SHP77 (cell line): ENCODE results near the gene CLCN6.

Experiments
- DNase-seq, 2 experiments: peaks; one replicate each; lab custom pipeline; 2025; lab: John Stamatoyannopoulos, UW

CLCN6 gene

GRCh38 chr1:11828511-11828910 is 22.5 kb downstream of the CLCN6 start:
- no peak for DNase-seq

DNA sequence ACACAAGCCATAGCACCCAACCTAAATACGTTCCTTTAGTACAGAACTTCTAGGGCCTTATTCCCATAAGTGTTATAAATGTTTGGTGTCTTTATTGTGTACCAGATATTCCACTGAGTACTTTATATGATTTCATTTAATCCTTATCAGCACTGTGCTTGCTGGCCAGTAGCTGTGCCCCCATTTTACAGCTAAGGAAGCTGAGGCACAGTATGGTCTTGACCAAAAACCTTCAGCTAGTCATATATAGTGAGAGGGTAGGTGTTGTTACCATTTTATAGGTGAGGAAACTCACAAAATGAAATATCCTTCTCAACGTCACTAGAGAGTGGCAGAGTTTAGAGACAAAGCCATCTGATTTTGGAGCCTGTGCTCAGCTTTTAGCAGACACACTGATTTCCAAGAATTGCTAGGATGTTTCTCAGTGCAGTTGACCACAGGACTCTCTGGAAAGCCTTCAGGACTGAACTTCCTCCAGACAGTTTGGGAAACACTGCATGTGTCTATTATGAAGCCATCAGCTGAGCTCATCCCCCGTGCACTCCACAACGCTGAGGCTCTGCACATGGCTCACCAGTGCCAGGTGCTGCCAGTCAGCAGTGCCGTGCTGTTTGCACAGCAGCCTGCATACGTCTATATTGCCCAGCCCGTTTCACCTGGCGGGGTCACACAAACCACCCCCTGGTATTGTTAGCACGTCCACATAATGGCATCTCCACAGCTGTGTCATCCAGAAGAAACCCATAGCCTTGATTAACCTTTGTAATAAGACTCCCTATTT is 26.1 kb downstream of the CLCN6 start:
- peak in 1 of 2 experiments; percentile 33 for DNase-seq

- DNase-seq = no peak
These were observed 27.5 kb downstream of the CLCN6 start for GRCh38 chr1:11833497-11833896.

DNA sequence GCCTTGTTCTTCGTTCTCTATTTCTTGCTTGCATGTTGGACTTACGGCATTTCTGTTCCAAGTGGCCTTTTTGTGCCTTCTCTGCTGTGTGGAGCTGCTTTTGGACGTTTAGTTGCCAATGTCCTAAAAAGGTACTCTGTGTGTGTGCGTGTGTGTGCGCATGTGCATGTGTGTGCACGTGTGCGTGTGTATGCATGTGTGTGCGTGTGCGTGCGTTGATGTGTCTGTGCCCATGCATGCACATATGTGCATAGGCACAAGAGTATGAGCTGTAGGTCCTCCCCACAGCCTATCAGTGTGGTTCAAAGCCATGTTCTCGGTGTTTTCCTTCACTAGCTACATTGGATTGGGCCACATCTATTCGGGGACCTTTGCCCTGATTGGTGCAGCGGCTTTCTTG is 27.9 kb downstream of the CLCN6 start:
- no peak for DNase-seq

DNA sequence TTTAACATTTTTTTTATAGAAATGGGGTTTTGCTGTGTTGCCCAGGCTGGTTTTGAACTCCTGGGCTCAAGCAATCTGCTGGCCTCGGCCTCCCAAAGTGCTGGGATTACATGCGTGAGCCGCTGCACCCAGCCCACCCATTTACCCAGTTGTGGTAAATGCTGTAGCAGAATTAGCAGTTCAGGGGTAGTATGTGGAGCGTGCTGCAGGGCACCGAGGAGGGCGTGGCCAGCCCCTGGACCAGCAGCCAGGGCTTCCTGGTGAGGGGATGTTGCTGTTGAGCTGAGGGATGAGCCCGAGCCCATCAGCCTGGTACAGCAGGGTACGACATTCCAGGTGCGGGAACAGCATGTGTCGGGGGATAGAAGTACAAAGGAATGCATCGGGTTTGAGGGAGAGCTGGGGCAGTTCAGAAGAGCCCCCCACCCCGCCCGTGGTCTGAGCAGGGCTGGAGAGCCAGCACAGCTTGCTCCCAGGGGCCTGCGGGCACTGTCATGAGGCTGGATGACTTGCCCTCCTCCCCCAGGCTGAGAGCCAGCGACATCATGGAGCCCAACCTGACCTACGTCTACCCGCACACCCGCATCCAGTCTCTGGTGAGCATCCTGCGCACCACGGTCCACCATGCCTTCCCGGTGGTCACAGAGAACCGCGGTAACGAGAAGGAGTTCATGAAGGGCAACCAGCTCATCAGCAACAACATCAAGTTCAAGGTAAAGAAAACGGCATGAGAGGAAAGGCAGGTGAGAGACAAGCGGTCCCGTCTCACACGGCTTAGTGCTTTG is 29.6 kb downstream of the CLCN6 start:
- DNase-seq = no peak

GRCh38 chr1:11836955-11837766 is 31.2 kb downstream of the CLCN6 start:
- DNase-seq = no peak

DNA sequence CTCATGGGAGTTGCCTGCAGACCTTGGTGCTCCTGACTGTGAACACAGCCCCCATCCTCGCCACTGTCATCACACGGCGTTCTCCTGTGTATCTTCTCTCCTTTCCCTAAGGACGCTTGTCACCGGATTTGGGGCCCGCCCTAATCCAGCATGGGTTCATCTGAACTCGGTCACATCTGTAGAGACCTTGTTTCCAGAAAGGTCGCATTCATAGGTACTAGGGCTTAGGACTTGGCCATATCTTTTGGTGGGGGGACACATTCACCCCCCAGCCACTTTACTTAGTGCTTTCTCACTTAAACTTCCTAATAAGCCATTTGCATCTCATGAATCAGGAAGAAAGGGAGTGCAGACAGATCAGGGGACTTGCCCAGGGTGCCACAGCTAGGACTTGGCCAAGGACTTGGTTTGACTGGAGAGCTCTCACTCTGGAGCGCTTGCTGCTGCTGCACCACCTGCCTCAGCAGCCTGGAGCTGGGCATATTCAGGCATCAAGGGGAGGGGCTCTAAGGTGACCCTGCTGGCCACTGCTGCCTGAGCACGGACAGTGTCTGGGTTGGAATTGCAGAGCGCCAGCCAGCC is 31.9 kb downstream of the CLCN6 start:
- DNase-seq = no peak

- DNase-seq = peak; percentile 62 to 71
These were observed 32.6 kb downstream of the CLCN6 start for GRCh38 chr1:11838349-11839272.

DNA sequence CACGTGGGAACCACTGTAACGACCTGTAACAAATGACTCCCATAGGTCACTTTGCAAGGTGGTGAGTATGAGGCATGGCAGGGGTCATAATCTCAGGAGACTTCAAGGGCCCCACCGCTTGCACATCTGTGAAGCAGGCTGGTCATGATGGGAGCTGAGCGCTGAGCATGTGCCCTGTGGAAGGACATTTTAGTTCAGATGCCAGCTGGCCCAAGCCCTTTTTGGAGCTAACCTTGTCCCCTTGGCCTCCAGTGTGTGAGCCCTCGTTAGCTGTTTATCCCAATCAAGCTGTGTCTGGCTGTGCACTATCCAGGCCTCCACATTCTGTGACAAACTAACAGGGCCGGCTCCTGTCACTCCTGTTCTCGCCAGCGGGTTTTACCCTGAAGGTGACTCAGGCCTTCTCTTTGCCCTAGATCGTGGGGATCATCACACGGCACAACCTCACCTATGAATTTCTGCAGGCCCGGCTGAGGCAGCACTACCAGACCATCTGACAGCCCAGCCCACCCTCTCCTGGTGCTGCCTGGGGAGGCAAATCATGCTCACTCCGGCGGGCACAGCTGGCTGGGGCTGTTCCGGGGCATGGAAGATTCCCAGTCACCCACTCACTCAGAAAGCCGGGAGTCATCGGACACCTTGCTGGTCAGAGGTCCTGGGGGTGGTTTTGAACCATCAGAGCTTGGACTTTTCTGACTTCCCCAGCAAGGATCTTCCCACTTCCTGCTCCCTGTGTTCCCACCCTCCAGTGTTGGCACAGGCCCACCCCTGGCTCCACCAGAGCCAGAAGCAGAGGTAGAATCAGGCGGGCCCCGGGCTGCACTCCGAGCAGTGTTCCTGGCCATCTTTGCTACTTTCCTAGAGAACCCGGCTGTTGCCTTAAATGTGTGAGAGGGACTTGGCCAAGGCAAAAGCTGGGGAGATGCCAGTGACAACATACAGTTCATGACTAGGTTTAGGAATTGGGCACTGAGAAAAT is 34.0 kb downstream of the CLCN6 start:
- DNase-seq = no peak

GRCh38 chr1:11841245-11842153 is 35.5 kb downstream of the CLCN6 start:
- DNase-seq = no peak

DNA sequence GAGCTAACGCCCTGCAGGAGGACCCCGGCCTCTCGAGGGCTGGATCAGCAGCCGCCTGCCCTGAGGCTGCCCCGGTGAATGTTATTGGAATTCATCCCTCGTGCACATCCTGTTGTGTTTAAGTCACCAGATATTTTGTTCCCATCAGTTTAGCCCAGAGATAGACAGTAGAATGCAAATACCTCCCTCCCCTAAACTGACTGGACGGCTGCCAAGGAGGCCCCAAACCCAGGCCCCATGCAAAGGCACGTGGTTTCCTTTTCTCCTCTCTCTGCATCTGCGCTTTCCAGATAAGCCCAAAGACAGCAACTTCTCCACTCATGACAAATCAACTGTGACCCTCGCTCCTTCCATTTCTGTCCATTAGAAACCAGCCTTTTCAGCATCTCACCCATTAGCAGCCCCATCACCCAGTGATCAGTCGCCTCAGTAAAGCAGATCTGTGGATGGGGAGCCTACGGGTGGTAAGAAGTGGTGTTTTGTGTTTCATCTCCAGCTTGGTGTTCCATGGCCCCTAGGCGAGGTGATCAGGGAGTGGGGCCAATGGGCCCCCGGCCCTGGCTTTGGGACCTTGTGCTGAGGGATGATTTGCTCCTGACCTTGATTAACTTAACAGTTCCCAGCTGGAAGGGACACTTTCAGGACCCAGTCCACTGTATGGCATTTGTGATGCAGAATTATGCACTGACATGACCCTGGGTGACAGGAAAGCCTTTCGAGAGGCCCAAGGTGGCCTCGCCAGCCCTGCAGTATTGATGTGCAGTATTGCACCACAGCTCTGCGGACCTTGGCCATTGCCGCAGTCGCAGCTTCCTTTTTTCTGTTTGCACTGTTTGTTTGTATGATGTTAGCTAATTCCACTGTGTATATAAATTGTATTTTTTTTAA is 36.4 kb downstream of the CLCN6 start:
- DNase-seq = no peak

- no peak for DNase-seq
These were observed 39.8 kb downstream of the CLCN6 start for GRCh38 chr1:11845641-11846335.

- DNase-seq = peak; percentile 92 to 93
These were observed 41.8 kb downstream of the CLCN6 start, which contains the start of gene NPPA for GRCh38 chr1:11847667-11848372. Gene NPPA (minus strand): TSS chr1:11847783. CDS start chr1:11847684, 99 bp downstream.

- DNase-seq = no peak
These were observed 42.3 kb downstream of the CLCN6 start for GRCh38 chr1:11848373-11848700.

DNA sequence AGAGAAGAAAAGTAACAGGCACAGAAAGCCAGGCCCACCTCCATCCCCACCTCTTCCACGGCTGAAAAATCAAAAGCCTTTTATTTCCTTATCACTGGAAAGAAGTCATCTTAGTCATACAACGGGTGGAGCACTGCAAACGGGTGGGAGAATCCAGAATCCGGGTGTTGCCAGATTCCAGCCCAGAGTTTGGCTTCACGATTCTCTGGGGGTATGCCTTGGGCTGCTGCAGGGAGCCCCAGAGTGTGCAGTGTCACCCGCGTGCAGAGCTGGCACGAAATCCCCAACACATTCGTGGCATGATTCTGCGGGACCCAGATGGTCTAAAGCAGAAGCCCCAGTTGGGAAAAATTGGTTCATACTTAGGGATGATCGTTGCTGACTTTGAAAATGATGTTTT is 44.2 kb downstream of the CLCN6 start:
- no peak for DNase-seq

DNA sequence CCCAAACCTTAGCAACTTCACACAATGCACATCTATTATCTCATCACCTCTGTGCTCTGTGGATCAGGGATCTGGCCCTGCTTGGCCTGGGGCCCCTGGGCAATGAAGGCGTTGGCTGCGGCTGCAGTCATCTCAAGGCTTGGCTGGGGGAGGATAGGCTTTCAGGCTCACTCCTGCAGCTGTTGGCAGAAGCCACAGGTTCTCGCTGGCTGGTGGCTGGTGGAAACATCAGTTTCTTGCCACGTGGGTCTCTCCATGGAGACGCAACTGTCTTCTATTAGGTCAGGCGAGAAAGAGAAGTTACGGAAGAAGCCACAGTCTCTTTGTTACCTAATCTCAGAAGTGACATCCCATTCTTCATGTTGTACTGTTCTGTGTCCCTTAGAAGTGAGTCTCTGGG is 45.2 kb downstream of the CLCN6 start:
- no peak for DNase-seq
